A549 (cell line): ENCODE data around the gene C3orf22. TPM values are rescaled to one million over a fixed set of nuclear protein-coding genes. Genes with fewer than 3 reads are reported as not detected.
A peak's percentile ranks its signal among the peaks of the same experiment; 100 is the strongest.

Experiments
- ATAC-seq, 2 experiments: fragments of 200-7000 bp in 1 of 2; fragments of >200 bp in 1 of 2; cut with Nextera tagmentation in 1 of 2; cut with Tn5 transposase in 1 of 2; 3 replicates each; pipeline versions ENCODE4 v1.8.0 to v1.9.1; 2018 to 2020; ENCODE audit warnings: mild to moderate bottlenecking in 1 of 2, moderate library complexity in 1 of 2
- CTCF ChIA-PET: fragments of 300-600 bp; sonication (Branson Sonifier 250); formaldehyde crosslinking; extraction: SDS; loops from one replicate; lab custom pipeline; 2021; ENCODE audit warnings: antibody characterized with exemption, inconsistent platforms; lab: Yijun Ruan, JAX
- POLR2A ChIA-PET: fragments of 350-600 bp; formaldehyde crosslinking; extraction: SDS; loops from one replicate; lab custom pipeline; 2021; ENCODE audit warnings: antibody characterized with exemption, inconsistent platforms; lab: Yijun Ruan, JAX
- DNase-seq, 2 experiments: peaks; one replicate each; pipeline versions ENCODE4 v3.0.0 to v3.0.0-alpha.2; 2011 to 2016; ENCODE audit warnings: low read depth in 1 of 2, low spot score in 1 of 2
- FAIRE-seq: peaks from 2 replicates; lab custom pipeline; 2011; peaks lifted over from hg19 to GRCh38; lab: Jason Lieb, UNC
- H3K27ac ChIP-seq, 2 experiments: fragments of >200 bp; sonication (Bioruptor Twin); formaldehyde crosslinking; 3 replicates each; pipeline ENCODE4 v1.5.1; 2016 to 2017
- H3K4me1 ChIP-seq: fragments of >200 bp; sonication (Bioruptor Twin); formaldehyde crosslinking; 3 replicates; pipeline ENCODE4 v1.6.1; 2016
- H3K4me2 ChIP-seq: fragments of >200 bp; sonication (Bioruptor Twin); formaldehyde crosslinking; 3 replicates; pipeline ENCODE4 v1.6.1; 2016
- H3K4me3 ChIP-seq: fragments of >200 bp; sonication (Bioruptor Twin); formaldehyde crosslinking; 3 replicates; pipeline ENCODE4 v1.5.1; 2016
- H3K9me3 ChIP-seq: fragments of >200 bp; sonication (Bioruptor Twin); formaldehyde crosslinking; 3 replicates; pipeline ENCODE4 v1.6.1; 2016
- CEBPB ChIP-seq, 2 experiments: fragments of >200 bp in 1 of 2; sonication (Bioruptor Twin) in 1 of 2; formaldehyde crosslinking in 1 of 2; IDR thresholded peaks; 2 replicates each; pipeline ENCODE4 v1.6.1; 2012 to 2016
- CTCF ChIP-seq: fragments of >200 bp; sonication (Bioruptor Twin); formaldehyde crosslinking; IDR thresholded peaks from 3 replicates; pipeline ENCODE4 v1.5.1; 2016
- EHF ChIP-seq: fragments of 250-450 bp; sonication (Bioruptor Pico); IDR thresholded peaks from 2 replicates; pipeline ENCODE4 v1.5.0; 2020; ENCODE audit warnings: mild to moderate bottlenecking
- ELK1 ChIP-seq: fragments of 150-350 bp; IDR thresholded peaks from 2 replicates; pipeline ENCODE4 v1.6.1; 2014; ENCODE audit warnings: low read depth, mild to moderate bottlenecking, low read length
- ESRRA ChIP-seq: fragments of 150-350 bp; IDR thresholded peaks from 2 replicates; pipeline ENCODE4 v1.6.1; 2014; ENCODE audit warnings: mild to moderate bottlenecking, low read length, borderline replicate concordance
- FOSB ChIP-seq: fragments of 250-450 bp; sonication (Bioruptor Pico); IDR thresholded peaks from 2 replicates; pipeline ENCODE4 v1.5.0; 2020; ENCODE audit warnings: mild to moderate bottlenecking, moderate library complexity
- FOSL2 ChIP-seq, 2 experiments: fragments of 450-650 bp in 1 of 2; fragments of >200 bp in 1 of 2; sonication (Bioruptor Twin) in 1 of 2; formaldehyde crosslinking; IDR thresholded peaks; 2 replicates each; pipeline versions ENCODE4 v1.5.0 to v1.6.1; 2016 to 2020; ENCODE audit warnings: mild to moderate bottlenecking in 1 of 2, moderate library complexity in 1 of 2
- FOXS1 ChIP-seq: fragments of 250-450 bp; sonication (Bioruptor Pico); IDR thresholded peaks from 2 replicates; pipeline ENCODE4 v1.5.0; 2020; ENCODE audit warnings: mild to moderate bottlenecking, moderate library complexity
- HDAC2 ChIP-seq: fragments of 200-600 bp; sonication (generic); IDR thresholded peaks from 2 replicates; pipeline ENCODE4 v1.6.1; 2016
- HOXA7 ChIP-seq: fragments of 250-450 bp; sonication (Bioruptor Pico); IDR thresholded peaks from 2 replicates; pipeline ENCODE4 v1.5.0; 2020; ENCODE audit warnings: mild to moderate bottlenecking, moderate library complexity
- HOXB13 ChIP-seq: fragments of 250-450 bp; sonication (Bioruptor Pico); IDR thresholded peaks from 2 replicates; pipeline ENCODE4 v1.5.0; 2020; ENCODE audit warnings: low read depth, mild to moderate bottlenecking, moderate library complexity
- JUN ChIP-seq, 2 experiments: fragments of >200 bp; sonication (Bioruptor Twin); formaldehyde crosslinking; IDR thresholded peaks; 2 replicates in 1 of 2; 3 replicates in 1 of 2; pipeline ENCODE4 v1.6.1; 2016 to 2017
- KDM1A ChIP-seq: fragments of 200-600 bp; sonication (generic); IDR thresholded peaks from 2 replicates; pipeline ENCODE4 v1.6.1; 2016; ENCODE audit warnings: low read depth, mild to moderate bottlenecking
- NFE2L2 ChIP-seq: fragments of 150-350 bp; conservative IDR thresholded peaks from 2 replicates; pipeline ENCODE4 v1.6.1; 2014; ENCODE audit warnings: low read length
- RAD21 ChIP-seq, 2 experiments: fragments of >200 bp in 1 of 2; sonication (Bioruptor Twin) in 1 of 2; formaldehyde crosslinking in 1 of 2; IDR thresholded peaks in 1 of 2; conservative IDR thresholded peaks in 1 of 2; 2 replicates in 1 of 2; 3 replicates in 1 of 2; pipeline ENCODE4 v1.6.1; 2012 to 2018; ENCODE audit warnings: inconsistent platforms in 1 of 2
- RFX5 ChIP-seq: fragments of 450-650 bp; IDR thresholded peaks from 2 replicates; pipeline ENCODE4 v1.7.1; 2014; ENCODE audit warnings: antibody characterized with exemption, mild to moderate bottlenecking, moderate library complexity
- RNF2 ChIP-seq: fragments of 200-600 bp; sonication (generic); IDR thresholded peaks from 2 replicates; pipeline ENCODE4 v1.6.1; 2016; ENCODE audit warnings: low read depth, mild to moderate bottlenecking, antibody characterized with exemption, moderate library complexity, borderline replicate concordance
- ZC3H11A ChIP-seq: fragments of 450-650 bp; IDR thresholded peaks from 2 replicates; pipeline ENCODE4 v1.6.1; 2014; ENCODE audit warnings: antibody characterized with exemption, mild to moderate bottlenecking
- ZNF302 ChIP-seq: fragments of 250-450 bp; sonication (Bioruptor Pico); IDR thresholded peaks from 2 replicates; pipeline ENCODE4 v1.9.0; 2021; ENCODE audit warnings: inconsistent platforms, mild to moderate bottlenecking, moderate library complexity
- WGBS: methylation state at CpG from one replicate; pipeline ENCODE4 v1.1.6; 2017; ENCODE audit errors: missing lambda C conversion rate; 5-methylcytosine and 5-hydroxymethylcytosine counted together
- polyA plus RNA-seq, 4 experiments: library from polyadenylated mRNA; depleted of rRNA in 3 of 4; stranded (reverse); fragments of >200 nt; fragmentation: RNase III in 1 of 4; extraction: RNeasy Plus Mini Kit Qiagen cat#74134 plus additional on column Dnase treatment in 1 of 4; gene quantifications; 2 replicates in 3 of 4; 3 replicates in 1 of 4; pipeline ENCODE4 v1.2.3, GENCODE V29; 2011 to 2017

Gene C3orf22
- polyA plus RNA-seq, 2 of the 4 experiments (the other 2 are of a cell fraction) = not detected

- TF ChIP-seq CTCF = no peak
- TF ChIP-seq NFE2L2 = no peak
- TF ChIP-seq FOSL2 (IDR thresholded peaks at IDR 0.05) = no peak
- no peak for TF ChIP-seq FOSL2 (CRISPR knock-in tag; IDR thresholded peaks at IDR 0.05)
- no peak for TF ChIP-seq ELK1
- no peak for TF ChIP-seq EHF (CRISPR knock-in tag)
- TF ChIP-seq ZC3H11A = no peak
- no peak for TF ChIP-seq CEBPB (IDR thresholded peaks at IDR 0.05)
- no peak for TF ChIP-seq ESRRA
- no peak for TF ChIP-seq FOXS1 (CRISPR knock-in tag)
- TF ChIP-seq, all 56 proteins: peak for 0
Observed at GRCh38 chr3:126571078-126571477, 12.3 kb upstream of the C3orf22 start (continued).

GRCh38 chr3:126570103-126570541, 11.4 kb upstream of the C3orf22 start:
- WGBS = 77% methylated on average over 4 of the region's 6 CpGs
- no peaks in the 10 kb centered on the region for H3K9me3 ChIP-seq
- ATAC-seq (peak in 1 of 2 experiments; percentile 56; a peak in 3 of 6 replicates), DNase-seq (no peak), FAIRE-seq (no peak)
- H3K27ac ChIP-seq = no peak overlapping the region
- ChIA-PET CTCF (interaction anchor here (1.2 kb wide), 1 partner anchor 46 kb away, joined by 3 read pairs; the partner anchor contains the start of gene CHST13), POLR2A (no interaction called here)
- TF ChIP-seq RNF2 = no peak
- TF ChIP-seq RFX5 = no peak
- no peak for TF ChIP-seq CTCF
- TF ChIP-seq ZC3H11A = no peak
- TF ChIP-seq HOXA7 (CRISPR knock-in tag) = no peak
- no peak for TF ChIP-seq FOSB (CRISPR knock-in tag)
- TF ChIP-seq RAD21 (conservative IDR thresholded peaks at IDR 0.05 in 1 of 2, IDR thresholded peaks at IDR 0.05 in 1 of 2) = no peak
- TF ChIP-seq NFE2L2 = no peak
- TF ChIP-seq KDM1A = no peak
- H3K4me3 ChIP-seq = no peak overlapping the region
- H3K4me1 ChIP-seq = peaks cover 9% of the 10 kb centered on the region; the same call in 2 of the 3 replicates
- no peak overlapping the region for H3K4me2 ChIP-seq

- DNase-seq (no peak), ATAC-seq (no peak), FAIRE-seq (no peak)
- peaks cover 9% of the 10 kb centered on the region; the same call in 2 of the 3 replicates for H3K4me1 ChIP-seq
- no peak for TF ChIP-seq JUN (IDR thresholded peaks at IDR 0.05)
- TF ChIP-seq FOSL2 (IDR thresholded peaks at IDR 0.05) = no peak
- TF ChIP-seq FOSL2 (CRISPR knock-in tag; IDR thresholded peaks at IDR 0.05) = no peak
- no peak for TF ChIP-seq HOXB13
- TF ChIP-seq FOXS1 (CRISPR knock-in tag) = no peak
- TF ChIP-seq ZNF302 (CRISPR knock-in tag) = no peak
- TF ChIP-seq FOSB (CRISPR knock-in tag) = no peak
- no peak for TF ChIP-seq HDAC2
- no peak for TF ChIP-seq RFX5
- H3K9me3 ChIP-seq = no peaks in the 10 kb centered on the region
- 69% methylated on average over 3 of the region's 9 CpGs for WGBS
- H3K4me2 ChIP-seq = no peak overlapping the region
- H3K27ac ChIP-seq = no peak overlapping the region
- ChIA-PET POLR2A (no interaction called here), CTCF (interaction anchor here (1.2 kb wide), 1 partner anchor 46 kb away, joined by 3 read pairs; the partner anchor contains the start of gene CHST13)
- no peak overlapping the region for H3K4me3 ChIP-seq
Observed at GRCh38 chr3:126569390-126569975, 10.8 kb upstream of the C3orf22 start.
